Uterus (tissue), 2 donors: ENCODE measurements around the gene ELMO1.

Experiments used
- POLR2A ChIP-seq, 2 donors: fragments of 450-650 bp; IDR thresholded peaks; one replicate each; pipeline ENCODE4 v1.6.1; 2016; ENCODE audit warnings: antibody characterized with exemption in 2 of 2, mild to moderate bottlenecking in 1 of 2, moderate library complexity in 1 of 2
- TF ChIP-seq, protein P1 (sequence below), 4 experiments: fragments of 200-600 bp in 2 of 4; fragments of 450-650 bp in 2 of 4; sonication (generic) in 2 of 4; IDR thresholded peaks; one replicate each; pipeline ENCODE4 v1.5.1; 2016 to 2019; ENCODE audit warnings: antibody characterized with exemption in 4 of 4, mild to moderate bottlenecking in 2 of 4, moderate library complexity in 1 of 4

DNA sequence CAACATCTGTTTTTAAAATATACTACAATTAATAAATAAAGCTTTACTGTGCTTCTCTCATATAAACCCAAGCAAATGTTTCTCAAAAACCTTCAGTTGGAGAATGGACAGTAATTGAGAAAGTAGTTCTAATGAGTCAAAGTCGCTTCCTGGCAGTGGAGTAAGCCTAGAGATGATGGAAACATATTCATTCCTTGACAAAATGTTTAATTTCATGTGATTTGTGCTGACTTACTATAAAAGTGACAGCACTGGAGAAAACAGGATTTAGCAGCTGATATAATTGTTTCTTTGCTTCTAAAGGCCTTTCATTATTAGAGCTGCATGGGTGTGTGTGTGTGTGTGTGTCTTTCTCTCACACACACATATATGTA, 9.0 kb downstream of the ELMO1 start:
- TF ChIP-seq, protein P1, sequence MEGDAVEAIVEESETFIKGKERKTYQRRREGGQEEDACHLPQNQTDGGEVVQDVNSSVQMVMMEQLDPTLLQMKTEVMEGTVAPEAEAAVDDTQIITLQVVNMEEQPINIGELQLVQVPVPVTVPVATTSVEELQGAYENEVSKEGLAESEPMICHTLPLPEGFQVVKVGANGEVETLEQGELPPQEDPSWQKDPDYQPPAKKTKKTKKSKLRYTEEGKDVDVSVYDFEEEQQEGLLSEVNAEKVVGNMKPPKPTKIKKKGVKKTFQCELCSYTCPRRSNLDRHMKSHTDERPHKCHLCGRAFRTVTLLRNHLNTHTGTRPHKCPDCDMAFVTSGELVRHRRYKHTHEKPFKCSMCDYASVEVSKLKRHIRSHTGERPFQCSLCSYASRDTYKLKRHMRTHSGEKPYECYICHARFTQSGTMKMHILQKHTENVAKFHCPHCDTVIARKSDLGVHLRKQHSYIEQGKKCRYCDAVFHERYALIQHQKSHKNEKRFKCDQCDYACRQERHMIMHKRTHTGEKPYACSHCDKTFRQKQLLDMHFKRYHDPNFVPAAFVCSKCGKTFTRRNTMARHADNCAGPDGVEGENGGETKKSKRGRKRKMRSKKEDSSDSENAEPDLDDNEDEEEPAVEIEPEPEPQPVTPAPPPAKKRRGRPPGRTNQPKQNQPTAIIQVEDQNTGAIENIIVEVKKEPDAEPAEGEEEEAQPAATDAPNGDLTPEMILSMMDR (IDR thresholded peaks at IDR 0.05) = no peak
- TF ChIP-seq POLR2A (IDR thresholded peaks at IDR 0.05) = no peak
